Measurements from ENCODE around the gene EPS8L2.

Gene EPS8L2

DNA sequence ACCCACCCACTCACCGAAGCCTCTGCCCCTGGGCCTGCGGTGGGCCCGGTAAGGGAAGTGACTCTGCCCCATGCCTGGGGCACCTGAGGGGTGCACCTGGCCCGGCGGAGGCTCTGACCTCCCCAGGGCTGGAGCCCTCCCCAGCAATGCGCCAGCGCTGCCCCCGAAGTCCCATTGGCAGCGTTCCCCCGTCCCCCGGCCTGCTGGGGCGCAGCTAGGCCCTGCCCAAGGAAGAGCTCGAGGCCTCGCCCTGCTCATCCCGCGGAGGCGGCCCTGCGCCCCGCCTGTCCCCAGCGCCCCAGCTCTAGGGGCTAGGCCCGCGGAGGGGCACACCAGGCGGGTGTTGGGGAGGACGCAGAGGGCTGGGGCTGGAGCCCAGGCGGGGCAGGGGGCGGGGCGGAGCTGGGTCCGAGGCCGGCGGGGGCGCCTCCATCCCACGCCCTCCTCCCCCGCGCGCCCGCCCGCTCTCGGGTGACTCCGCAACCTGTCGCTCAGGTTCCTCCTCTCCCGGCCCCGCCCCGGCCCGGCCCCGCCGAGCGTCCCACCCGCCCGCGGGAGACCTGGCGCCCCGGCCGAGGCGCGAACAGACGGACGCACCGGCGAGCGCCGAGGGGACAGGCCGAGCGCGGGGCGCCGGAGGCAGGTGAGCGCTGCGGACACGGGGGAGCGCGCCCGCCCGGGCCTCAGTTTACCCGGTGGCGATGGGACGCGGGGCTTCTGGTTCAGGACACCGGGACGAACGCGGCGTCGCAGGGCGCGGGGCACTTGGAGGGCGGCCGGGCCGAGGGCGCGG, at the start of gene EPS8L2:
EPS8L2 (plus strand) TSS at position 586 of the 793 bp plus-strand sequence. CDS start 3,177 bp downstream, outside the sequence.
- FAIRE-seq (no peak), DNase-seq (ENCODE audit: insufficient read length, low spot score) (no peak)
- peak; percentile 68 for TF ChIP-seq POLR2A (IDR thresholded peaks at IDR 0.05; ENCODE audit: low read depth, low read length)

DNA sequence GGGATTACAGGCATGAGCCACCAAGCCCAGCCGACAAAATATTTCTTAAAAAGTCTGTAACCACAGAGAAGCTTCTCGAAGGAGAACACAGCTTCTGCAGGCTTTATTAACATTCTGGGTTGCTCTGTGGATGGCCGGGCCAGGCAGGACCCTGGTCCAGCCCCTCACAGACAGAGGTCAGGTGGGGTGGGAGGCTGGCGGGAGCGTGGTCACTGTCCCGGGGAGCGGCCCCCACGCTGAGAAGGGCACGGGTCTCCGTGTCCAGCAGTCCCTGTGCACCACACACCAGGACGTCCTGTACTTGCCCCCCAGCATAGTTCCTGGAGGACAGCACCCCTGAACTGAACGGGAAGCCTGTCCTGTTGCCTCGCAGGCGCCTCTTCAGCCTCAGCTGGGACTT, 49.6 kb upstream of the EPS8L2 start:
- no peak for FAIRE-seq
- no peak for TF ChIP-seq POLR2A (IDR thresholded peaks at IDR 0.05; ENCODE audit: low read depth, low read length)
- no peak for DNase-seq (ENCODE audit: insufficient read length, low spot score)

- FAIRE-seq (no peak), DNase-seq (ENCODE audit: insufficient read length, low spot score) (no peak)
- TF ChIP-seq POLR2A (IDR thresholded peaks at IDR 0.05; ENCODE audit: low read depth, low read length) = no peak
Observed at GRCh38 chr11:656866-657265, 49.2 kb upstream of the EPS8L2 start.

GRCh38 chr11:657691-658126, 48.3 kb upstream of the EPS8L2 start:
- FAIRE-seq (no peak), DNase-seq (ENCODE audit: insufficient read length, low spot score) (no peak)
- no peak for TF ChIP-seq POLR2A (IDR thresholded peaks at IDR 0.05; ENCODE audit: low read depth, low read length)

- DNase-seq (ENCODE audit: insufficient read length, low spot score) = no peak
- TF ChIP-seq POLR2A (IDR thresholded peaks at IDR 0.05; ENCODE audit: low read depth, low read length) = no peak
- no peak for FAIRE-seq
Observed at GRCh38 chr11:659532-660085, 46.4 kb upstream of the EPS8L2 start.

GRCh38 chr11:660281-660680, 45.8 kb upstream of the EPS8L2 start:
- TF ChIP-seq POLR2A (IDR thresholded peaks at IDR 0.05; ENCODE audit: low read depth, low read length) = no peak
- FAIRE-seq = no peak
- DNase-seq (ENCODE audit: insufficient read length, low spot score) = no peak

DNA sequence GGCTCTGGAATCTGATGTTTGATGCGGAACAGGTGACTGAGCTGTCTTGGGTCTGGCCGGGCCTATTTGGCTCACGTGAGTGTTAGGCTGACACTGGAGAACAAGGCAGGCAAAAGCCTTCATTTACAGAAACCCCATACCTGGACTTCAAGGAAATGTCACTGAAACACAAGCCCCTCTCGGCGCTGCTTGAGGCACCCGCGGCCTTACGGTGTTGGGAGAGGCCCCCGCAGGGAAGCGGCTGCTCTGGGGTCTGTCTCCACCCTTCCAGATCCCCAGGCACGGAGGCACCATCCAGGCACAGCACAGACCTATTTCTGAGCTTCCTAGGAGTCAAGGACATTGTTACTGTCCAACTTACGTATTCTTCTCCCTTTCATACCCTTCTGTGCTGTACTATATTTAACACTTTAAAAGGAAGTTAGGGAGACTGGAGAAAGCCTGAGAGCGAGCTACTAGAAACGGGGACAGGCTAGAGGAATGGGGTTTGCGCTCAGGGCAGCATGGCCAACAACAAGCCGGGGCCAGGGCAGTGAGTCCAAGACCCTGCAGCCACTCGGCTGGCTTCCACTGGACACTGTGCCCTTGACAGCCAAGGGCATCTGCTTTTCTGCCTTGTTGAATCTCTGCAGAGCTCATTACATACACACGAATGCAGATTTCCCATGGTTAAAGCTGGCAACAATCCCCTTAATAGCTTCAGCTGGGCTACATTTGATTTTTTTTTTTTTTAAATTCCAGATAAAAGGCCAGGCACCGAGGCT, 45.2 kb upstream of the EPS8L2 start:
- no peak for TF ChIP-seq POLR2A (IDR thresholded peaks at IDR 0.05; ENCODE audit: low read depth, low read length)
- DNase-seq (ENCODE audit: insufficient read length, low spot score) (no peak), FAIRE-seq (no peak)

DNA sequence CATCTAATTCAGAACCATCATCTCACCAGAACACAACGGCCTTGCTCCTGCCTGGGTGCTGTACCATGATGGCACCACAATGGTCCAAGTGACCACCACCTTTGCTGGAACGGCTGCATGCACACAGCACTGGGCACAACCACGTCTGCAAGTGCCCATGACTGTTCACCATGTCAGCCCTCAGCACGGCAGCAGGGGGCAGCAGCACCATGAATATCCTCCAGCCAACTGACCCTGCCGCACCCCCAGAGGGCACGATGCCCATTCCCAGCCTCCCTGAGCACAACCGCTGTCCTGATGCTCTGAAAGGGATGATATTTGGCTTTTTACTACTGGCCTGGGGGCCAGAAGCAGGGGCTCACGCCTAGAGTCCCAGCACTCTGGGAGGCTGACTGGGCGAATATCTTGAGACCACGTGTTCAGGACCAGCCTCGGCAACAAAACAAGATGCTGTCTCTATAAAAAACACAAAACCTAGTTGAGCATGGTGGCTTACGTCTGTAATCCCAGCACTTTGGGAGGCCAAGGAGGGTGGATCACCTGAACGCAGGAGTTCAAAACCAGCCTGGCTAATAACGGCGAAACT, 43.2 kb upstream of the EPS8L2 start:
- DNase-seq (ENCODE audit: insufficient read length, low spot score) (peak; percentile 85), FAIRE-seq (no peak)
- TF ChIP-seq POLR2A (IDR thresholded peaks at IDR 0.05; ENCODE audit: low read depth, low read length) = no peak

DNA sequence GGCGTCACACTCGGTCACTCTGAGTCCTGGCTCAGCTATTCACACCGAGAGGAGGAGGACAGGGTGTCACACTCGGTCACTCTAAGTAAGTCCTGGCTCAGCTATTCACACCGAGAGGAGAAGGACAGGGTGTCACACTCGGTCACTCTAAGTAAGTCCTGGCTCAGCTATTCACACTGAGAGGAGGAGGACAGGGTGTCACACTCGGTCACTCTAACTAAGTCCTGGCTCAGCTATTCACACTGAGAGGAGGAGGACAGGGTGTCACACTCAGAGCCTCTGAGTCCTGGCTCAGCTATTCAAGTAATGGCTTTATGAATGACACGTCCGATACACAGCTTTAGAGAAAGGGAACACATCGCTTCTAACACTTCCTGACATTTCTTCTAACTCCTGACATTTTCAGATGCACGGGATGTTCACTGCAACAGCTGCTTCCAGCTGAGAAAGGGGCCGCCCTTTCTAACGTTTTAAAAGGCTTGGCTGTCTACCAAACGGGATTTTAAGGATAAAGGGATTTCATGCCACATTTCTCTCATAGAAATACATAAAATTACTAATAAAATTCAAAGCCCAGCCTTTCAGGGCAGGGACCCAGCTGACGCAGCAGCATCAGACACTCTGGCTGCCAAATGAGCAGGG, 40.8 kb upstream of the EPS8L2 start:
- no peak for DNase-seq (ENCODE audit: insufficient read length, low spot score)
- no peak for FAIRE-seq
- no peak for TF ChIP-seq POLR2A (IDR thresholded peaks at IDR 0.05; ENCODE audit: low read depth, low read length)

GRCh38 chr11:665704-666281, 40.2 kb upstream of the EPS8L2 start:
- no peak for DNase-seq (ENCODE audit: insufficient read length, low spot score)
- no peak for FAIRE-seq
- no peak for TF ChIP-seq POLR2A (IDR thresholded peaks at IDR 0.05; ENCODE audit: low read depth, low read length)

DNA sequence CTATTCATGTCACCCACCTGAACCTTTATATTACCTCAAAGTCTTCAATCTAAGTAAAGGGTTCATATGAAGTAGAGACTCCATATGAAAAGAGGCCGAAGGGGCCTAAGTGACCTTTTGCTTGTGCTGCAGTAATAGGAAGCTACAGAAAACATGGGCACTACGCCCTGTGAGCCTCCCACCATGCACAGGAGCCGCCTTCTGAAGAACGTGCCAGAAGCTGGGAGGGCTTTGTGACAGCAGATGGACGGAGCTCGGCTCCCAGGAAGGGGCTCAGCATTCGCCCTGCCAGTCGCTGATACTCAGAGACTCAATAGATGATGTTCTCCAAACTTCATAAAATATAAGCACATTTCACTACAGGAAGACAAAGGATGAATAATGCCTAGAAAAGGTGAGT, 32.2 kb upstream of the EPS8L2 start:
- no peak for FAIRE-seq
- TF ChIP-seq POLR2A (IDR thresholded peaks at IDR 0.05; ENCODE audit: low read depth, low read length) = no peak
- DNase-seq (ENCODE audit: insufficient read length, low spot score) = no peak

- FAIRE-seq = no peak
- no peak for DNase-seq (ENCODE audit: insufficient read length, low spot score)
- TF ChIP-seq POLR2A (IDR thresholded peaks at IDR 0.05; ENCODE audit: low read depth, low read length) = no peak
Observed at GRCh38 chr11:674406-674805, 31.6 kb upstream of the EPS8L2 start.

- no peak for FAIRE-seq
- no peak for DNase-seq (ENCODE audit: insufficient read length, low spot score)
- no peak for TF ChIP-seq POLR2A (IDR thresholded peaks at IDR 0.05; ENCODE audit: low read depth, low read length)
Observed at GRCh38 chr11:678297-678696, 27.7 kb upstream of the EPS8L2 start.

All from H54 (cell line).